Stimulated activated CD4-positive, alpha-beta T cell treated with anti-CD3 and anti-CD28 coated beads, Interleukin-1b, Interleukin-23, amount 100 ng/mL, for 24 hours (primary cell): Measurements from ENCODE around the gene FGFBP1.
"Not testable (repeated sequence)": the region's sequence is repeated elsewhere in the genome, so short reads cannot be mapped to it uniquely, and the experiment has no call there.

Experiments
- DNase-seq, 4 experiments: peaks; one replicate each; pipeline ENCODE4 v3.0.0-alpha.2; 2020; ENCODE audit warnings: low read depth in 4 of 4, low spot score in 1 of 4

The FGFBP1 gene

GRCh38 chr4:15947684-15948083 lies 9.1 kb upstream of the FGFBP1 start:
- DNase-seq, result no peak

- DNase-seq, result no peak
Measured at GRCh38 chr4:15945516-15945915, 7.0 kb upstream of the FGFBP1 start.

GRCh38 chr4:15944895-15945294 lies 6.4 kb upstream of the FGFBP1 start:
- DNase-seq, result no peak

GRCh38 chr4:15942283-15942682 lies 3.7 kb upstream of the FGFBP1 start:
- no peak for DNase-seq

- no peak for DNase-seq
Measured at GRCh38 chr4:15938182-15938581, 358 bp downstream of the FGFBP1 start.

GRCh38 chr4:15936495-15936894 lies 2.0 kb downstream of the FGFBP1 start:
- DNase-seq, result no peak

- no peak for DNase-seq
Measured at GRCh38 chr4:15935504-15936402, 2.8 kb downstream of the FGFBP1 start.

- DNase-seq, result no peak
Measured at GRCh38 chr4:15934259-15934658, 4.3 kb downstream of the FGFBP1 start.

GRCh38 chr4:15931451-15932210 lies 6.9 kb downstream of the FGFBP1 start:
- no peak for DNase-seq

GRCh38 chr4:15930314-15930713 lies 8.2 kb downstream of the FGFBP1 start:
- no peak for DNase-seq

GRCh38 chr4:15929540-15929939 lies 9.0 kb downstream of the FGFBP1 start:
- no peak for DNase-seq

GRCh38 chr4:15928883-15929282 lies 9.7 kb downstream of the FGFBP1 start:
- no peak for DNase-seq

- no peak for DNase-seq
Measured at GRCh38 chr4:15926486-15926885, 12.1 kb downstream of the FGFBP1 start.

- no peak for DNase-seq
Measured at GRCh38 chr4:15925830-15926229, 12.7 kb downstream of the FGFBP1 start.

- no peak for DNase-seq
Measured at GRCh38 chr4:15921592-15921932, 17.0 kb downstream of the FGFBP1 start.

- no peak for DNase-seq
Measured at GRCh38 chr4:15920723-15921591, 17.6 kb downstream of the FGFBP1 start.

- DNase-seq, result no peak
Measured at GRCh38 chr4:15918484-15919129, 19.9 kb downstream of the FGFBP1 start.

- no peak for DNase-seq
Measured at GRCh38 chr4:15917297-15917696, 21.2 kb downstream of the FGFBP1 start.

- not testable (repeated sequence) for DNase-seq
Measured at GRCh38 chr4:15916358-15916757, 22.2 kb downstream of the FGFBP1 start.

- DNase-seq, result no peak
Measured at GRCh38 chr4:15914736-15915135, 23.8 kb downstream of the FGFBP1 start.

- no peak for DNase-seq
Measured at GRCh38 chr4:15914291-15914690, 24.2 kb downstream of the FGFBP1 start.
